Cerebellar cortex (tissue), 1 donor: ENCODE data around the gene NPTX1.
A peak's percentile ranks its signal among the peaks of the same experiment; 100 is the strongest.

Source experiments
- DNase-seq: peaks from one replicate; pipeline ENCODE4 v3.0.0-alpha.2; 2015; ENCODE audit warnings: low spot score

The NPTX1 gene

GRCh38 chr17:80443916-80444643 lies 32.3 kb downstream of the NPTX1 start:
- peak; percentile 88 for DNase-seq

- DNase-seq, result peak; percentile 49
These were observed 32.9 kb downstream of the NPTX1 start for GRCh38 chr17:80443498-80443897.

DNA sequence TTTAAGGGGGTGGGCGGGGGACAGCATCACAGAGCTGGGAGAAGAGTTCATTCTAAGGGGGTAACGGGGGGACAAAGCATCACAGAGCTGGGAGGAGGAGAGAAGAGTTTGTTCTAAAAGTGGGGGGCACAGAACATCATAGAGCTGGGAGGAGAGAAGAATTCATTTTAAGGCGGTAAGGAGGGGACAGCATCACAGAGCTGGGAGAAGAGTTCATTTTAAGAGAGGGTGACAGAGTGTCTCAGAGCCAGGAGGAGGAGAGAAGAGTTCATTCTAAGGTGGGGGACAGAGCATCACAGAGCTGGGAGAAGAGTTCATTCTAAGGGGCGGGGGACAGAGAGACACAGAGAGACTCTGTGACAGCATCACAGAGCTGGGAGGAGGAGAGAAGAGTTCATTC lies 33.6 kb downstream of the NPTX1 start:
- DNase-seq, result no peak

- DNase-seq, result no peak
These were observed 34.1 kb downstream of the NPTX1 start for GRCh38 chr17:80442323-80442659.

GRCh38 chr17:80441598-80442322 lies 34.6 kb downstream of the NPTX1 start:
- DNase-seq, result peak; percentile 50

DNA sequence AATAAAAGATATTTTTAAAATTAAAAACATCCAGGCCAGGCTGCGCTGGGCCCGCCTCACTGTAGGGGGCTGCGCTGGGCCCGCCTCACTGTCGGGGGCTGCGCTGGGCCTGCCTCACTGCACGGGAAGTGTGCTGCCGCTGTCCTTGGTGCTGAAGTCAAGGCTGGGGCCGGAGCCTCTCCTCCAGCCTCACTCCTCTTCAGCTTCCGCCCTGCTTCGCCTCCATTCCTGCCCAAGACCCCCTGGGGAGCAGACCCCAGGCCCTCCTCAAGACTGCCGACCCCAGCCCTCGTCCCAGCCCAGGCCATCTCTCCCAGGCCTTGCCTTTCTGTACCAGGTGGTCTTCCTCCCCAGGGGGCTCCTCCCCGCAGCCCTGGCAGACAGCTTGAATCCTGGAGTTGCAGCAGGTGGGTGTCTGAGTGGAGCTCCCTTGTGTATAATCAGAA lies 35.3 kb downstream of the NPTX1 start:
- no peak for DNase-seq

GRCh38 chr17:80439499-80439898 lies 36.9 kb downstream of the NPTX1 start:
- DNase-seq, result no peak

DNA sequence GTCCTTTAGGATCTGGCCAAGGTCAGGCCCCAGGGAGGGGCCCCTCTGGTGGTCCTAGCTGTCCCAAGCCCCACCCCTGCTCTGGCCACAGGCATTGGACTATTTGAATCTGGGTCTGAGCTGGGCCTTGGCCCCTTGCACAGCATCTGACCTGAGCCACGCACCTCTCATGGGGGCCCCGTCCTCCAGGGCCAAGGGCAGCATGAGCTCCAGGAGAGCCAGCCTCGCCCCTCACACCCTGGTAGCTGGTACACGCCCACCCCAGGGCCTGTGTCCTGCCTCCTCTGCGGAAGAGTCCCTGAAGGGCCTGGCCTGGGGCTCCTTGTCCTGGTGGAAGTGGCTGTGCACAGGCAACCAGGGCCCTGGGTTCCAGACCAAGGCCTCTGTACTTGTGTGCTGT lies 37.6 kb downstream of the NPTX1 start:
- no peak for DNase-seq

DNA sequence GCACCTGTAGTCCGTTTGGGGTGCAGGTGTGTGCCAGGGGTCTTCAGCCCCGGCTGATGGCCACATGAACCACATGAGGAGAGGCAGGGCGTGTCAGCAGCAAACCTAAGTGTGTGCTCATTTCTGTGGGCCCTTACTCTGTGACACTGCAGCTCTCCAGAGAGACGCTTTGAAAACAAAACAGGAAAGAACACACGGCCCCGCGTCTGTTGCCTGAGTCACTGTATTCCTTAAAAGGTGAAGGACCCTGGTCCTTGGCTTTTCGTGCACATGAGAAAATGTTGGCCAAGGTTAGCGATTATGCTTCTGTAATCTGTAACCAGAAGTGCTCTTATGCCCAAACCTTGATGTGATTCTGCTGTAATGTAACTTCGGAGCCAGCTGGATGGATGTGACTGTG lies 38.9 kb downstream of the NPTX1 start:
- no peak for DNase-seq

DNA sequence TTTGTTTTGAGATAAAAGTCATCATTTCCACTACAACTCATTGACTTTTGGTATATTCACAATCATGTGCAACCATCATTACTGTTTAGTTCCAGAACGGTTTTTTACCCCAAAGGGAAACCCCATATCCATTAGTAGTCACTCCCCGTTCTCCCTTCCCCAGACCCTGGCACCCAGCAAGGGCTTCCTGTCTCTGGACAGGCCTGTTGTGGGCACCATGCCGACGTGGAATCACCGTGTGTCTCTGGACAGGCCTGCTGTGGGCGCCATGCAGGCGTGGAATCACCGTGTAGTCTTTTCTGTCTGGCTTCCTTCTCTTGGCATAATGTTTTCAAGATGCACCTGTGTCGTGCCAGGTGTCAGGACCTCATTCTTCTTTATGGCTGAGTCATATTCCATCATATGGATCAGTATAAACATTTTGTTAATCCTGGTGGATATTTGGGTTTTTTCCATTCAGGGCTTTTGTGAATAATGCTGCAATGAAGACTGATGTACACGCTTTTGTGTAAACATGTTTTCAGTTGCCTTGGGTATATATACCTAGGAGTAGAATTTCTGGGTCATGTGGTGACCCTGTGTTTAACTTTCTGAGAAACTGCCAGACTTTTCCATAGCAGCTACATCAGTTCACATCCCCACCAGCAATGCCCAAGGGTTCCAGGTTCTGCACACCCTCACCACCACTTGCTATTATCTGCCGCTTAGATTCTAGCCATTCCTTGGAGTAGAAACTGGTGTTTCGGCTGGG lies 42.3 kb downstream of the NPTX1 start:
- DNase-seq, result no peak

- DNase-seq, result peak; percentile 85
These were observed 43.4 kb downstream of the NPTX1 start for GRCh38 chr17:80432961-80433550.

GRCh38 chr17:80432350-80432955 lies 44.0 kb downstream of the NPTX1 start:
- no peak for DNase-seq

DNA sequence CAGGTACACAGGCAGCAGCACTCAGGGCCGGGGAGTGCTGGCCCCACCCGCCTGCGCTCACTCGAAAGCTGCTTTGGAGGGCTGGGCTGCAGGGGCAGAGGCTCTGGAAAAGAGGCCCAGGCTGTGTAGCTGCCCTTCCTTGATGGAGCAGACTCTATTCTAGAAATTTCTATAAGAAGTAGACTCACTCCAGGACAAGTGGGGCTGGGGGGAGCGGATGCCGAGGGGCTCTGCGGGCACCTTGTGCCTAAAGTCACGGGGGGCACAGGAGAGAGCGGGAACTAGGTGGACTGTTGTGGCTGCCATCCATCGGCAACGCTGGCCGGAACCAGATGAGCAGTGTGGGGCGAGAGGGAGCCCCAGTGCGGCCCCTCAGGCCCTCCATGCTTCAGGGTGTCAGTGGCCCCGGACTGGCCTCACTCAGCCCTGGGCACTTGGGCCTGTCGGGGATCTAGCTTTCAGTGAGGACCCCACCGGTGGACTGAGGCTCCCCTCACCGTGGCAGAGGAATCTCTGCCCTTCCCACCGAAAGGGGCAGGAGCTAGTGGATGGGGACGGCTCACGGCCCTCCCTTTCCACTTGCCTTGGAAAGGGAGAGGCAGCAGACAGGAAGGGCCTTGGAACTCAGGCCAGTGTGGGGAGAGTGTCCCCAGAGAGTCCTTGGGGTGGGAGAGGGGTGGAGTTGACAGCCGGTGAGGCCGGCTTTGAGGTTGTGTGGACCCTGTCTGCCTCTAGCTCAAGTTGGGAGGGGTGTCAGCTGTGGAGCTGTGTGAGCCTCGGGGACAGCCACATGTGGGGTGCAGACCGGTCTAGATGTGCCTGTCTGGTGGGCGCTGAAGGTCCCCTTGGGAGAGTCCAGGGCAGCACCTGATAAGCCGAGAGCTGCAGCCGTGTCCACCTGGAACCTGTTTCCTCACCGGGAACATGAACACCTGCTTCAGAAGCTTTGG lies 44.9 kb downstream of the NPTX1 start:
- DNase-seq, result no peak

GRCh38 chr17:80430446-80431245 lies 45.8 kb downstream of the NPTX1 start:
- no peak for DNase-seq

DNA sequence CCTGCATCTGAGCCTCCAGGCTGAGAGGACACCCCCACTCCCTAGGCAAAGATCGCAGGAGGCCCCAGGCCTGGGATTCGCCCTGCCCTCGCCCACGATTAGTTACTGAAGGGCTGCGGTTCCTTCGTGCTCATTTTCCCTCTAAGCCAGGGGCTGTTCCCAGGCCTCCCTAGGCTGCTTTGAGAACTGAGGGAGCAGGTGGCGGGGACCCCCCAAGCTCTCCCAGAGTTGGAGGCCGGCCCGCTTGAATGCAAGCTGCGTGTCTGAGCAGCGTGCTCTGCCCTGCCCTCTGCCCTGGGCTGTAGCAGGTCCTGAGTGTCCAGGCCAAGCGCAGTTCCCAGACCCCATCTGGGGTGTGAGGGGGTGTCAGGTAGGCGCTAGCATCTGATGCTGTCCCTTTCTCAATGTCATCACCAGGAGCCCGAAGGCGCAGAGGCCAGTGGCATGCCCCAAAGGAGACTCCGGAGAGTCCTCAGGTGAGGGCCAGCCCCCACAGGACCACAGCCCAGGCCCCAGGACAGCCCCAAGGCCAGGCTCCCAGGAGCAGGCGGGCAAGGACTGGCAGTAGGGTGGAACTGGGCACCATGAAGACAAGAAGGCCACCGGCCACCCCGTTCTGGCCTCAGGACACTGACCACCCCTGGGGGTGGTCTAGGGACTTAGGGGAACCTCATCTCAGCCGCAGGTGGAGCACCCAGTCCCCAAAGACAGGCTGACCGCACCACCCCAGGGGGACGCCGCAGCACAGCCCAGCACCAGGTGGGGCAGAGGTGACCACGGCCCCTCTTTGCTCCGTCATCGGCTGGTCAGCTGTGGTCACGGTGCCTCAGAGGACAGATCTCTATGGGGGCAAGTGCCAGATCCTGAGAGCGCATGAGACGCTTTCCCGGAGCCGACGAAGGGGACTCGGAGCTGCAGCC lies 46.8 kb downstream of the NPTX1 start:
- no peak for DNase-seq

- DNase-seq, result no peak
These were observed 47.6 kb downstream of the NPTX1 start for GRCh38 chr17:80428796-80429195.

- DNase-seq, result no peak
These were observed 48.0 kb downstream of the NPTX1 start for GRCh38 chr17:80428363-80428762.

DNA sequence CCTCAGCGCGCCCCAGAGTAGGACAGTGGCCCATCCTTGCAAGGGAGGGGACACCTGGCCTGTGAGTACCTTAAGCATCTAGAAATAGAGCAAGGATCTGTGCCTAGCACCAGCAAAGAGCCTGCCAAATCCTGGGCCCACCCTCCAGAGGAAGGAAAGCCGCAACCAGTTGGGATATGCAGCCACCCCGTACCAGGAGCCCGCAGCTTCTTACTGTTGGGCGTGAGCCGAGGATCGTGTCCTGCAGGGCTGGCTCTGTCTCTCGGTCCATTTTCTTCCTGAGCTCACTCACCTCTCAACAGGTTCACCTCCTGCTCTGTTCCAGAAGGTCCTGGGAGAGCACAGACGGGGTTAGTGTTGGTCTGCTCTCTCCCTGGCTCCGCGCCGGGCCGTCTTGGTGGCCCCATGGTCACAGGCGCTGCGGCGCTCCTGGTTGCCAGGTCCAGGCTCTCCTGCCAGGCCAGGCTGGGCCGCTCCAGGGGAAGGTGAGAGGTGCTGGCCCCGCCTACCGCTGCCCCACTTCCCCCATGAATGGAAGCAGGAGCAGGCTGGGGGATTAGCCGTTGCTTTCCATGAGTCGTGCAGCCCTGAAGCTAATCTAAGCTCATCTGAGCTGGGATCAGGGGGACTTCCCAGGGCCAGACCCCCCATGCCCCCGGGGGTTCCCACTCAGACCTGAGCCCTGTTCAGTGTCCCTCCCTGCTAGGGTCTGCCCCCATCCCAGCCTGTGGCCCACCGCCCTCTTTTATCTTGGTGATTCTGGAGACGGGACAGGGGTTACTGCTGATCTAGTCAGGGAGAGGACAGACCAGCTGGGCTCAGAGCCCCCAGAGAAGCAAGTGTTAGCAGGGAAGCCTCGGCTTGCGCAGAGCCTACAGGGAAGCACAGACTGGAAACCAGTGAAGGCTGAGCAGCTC lies 48.8 kb downstream of the NPTX1 start:
- DNase-seq, result peak; percentile 78
